ENCODE results near the gene MANSC1.
"Not testable (repeated sequence)": the region's sequence is repeated elsewhere in the genome, so short reads cannot be mapped to it uniquely, and the experiment has no call there.

Gene MANSC1

DNA sequence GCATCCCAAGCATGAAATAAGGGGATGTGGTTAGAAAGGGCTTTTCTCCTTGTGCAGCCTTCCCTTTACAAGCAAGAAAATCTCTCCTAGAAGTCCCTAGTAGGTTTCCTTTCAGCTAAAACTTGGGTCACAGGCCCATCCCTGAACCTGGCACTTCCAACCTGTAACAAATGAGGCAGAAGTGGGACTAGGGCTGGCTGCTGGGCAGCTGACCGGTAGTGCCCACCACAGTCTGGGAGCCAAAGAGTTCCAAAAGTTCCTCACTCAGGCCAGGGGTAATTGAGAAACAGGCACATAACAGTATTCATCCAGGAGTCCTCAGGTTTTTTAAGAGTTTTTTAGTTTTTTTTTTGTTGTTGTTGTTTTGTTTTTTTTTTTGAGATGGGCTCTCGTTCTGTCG, 23.8 kb downstream of the MANSC1 start:
- Histone ChIP-seq H3K4me1 (ENCODE audit: control insufficient read depth, insufficient read depth, low read length) (0 out of 2 replicates have a peak, but pooled peaks cover 1% of the 10 kb centered on the region), H3K36me3 (ENCODE audit: control insufficient read depth, insufficient read depth, low read length) (no peaks in the 10 kb centered on the region), H3K27me3 (ENCODE audit: control insufficient read depth, insufficient read depth, low read length) (no peaks in the 10 kb centered on the region), H3K27ac (ENCODE audit: low read length) (no peak overlapping the region), H3K9me3 (ENCODE audit: control insufficient read depth, insufficient read depth, low read length) (no peaks in the 10 kb centered on the region), H3K4me3 (ENCODE audit: low read length) (no peak overlapping the region)
- WGBS (ENCODE audit: insufficient coverage, insufficient read length), result no CpG with 5 or more reads among the region's 3 CpGs
- DNase-seq (ENCODE audit: low read depth, low spot score), result no peak

- Histone ChIP-seq H3K36me3 (ENCODE audit: control insufficient read depth, insufficient read depth, low read length) (no peaks in the 10 kb centered on the region), H3K9me3 (ENCODE audit: control insufficient read depth, insufficient read depth, low read length) (no peaks in the 10 kb centered on the region), H3K4me1 (ENCODE audit: control insufficient read depth, insufficient read depth, low read length) (no peaks in the 10 kb centered on the region), H3K27me3 (ENCODE audit: control insufficient read depth, insufficient read depth, low read length) (no peaks in the 10 kb centered on the region), H3K27ac (ENCODE audit: low read length) (no peak overlapping the region), H3K4me3 (ENCODE audit: low read length) (no peak overlapping the region)
- no peak for DNase-seq (ENCODE audit: low read depth, low spot score)
- WGBS (ENCODE audit: insufficient coverage, insufficient read length), result no CpG with 5 or more reads among the region's 9 CpGs
Observed at GRCh38 chr12:12323591-12323990, 26.5 kb downstream of the MANSC1 start.

GRCh38 chr12:12323118-12323517, 26.9 kb downstream of the MANSC1 start:
- WGBS (ENCODE audit: insufficient coverage, insufficient read length), result 91% methylated on average over 1 of the region's 4 CpGs
- Histone ChIP-seq H3K9me3 (ENCODE audit: control insufficient read depth, insufficient read depth, low read length) (no peaks in the 10 kb centered on the region), H3K4me1 (ENCODE audit: control insufficient read depth, insufficient read depth, low read length) (no peaks in the 10 kb centered on the region), H3K36me3 (ENCODE audit: control insufficient read depth, insufficient read depth, low read length) (no peaks in the 10 kb centered on the region), H3K4me3 (ENCODE audit: low read length) (no peak overlapping the region), H3K27me3 (ENCODE audit: control insufficient read depth, insufficient read depth, low read length) (no peaks in the 10 kb centered on the region), H3K27ac (ENCODE audit: low read length) (no peak overlapping the region)
- DNase-seq (ENCODE audit: low read depth, low spot score), result no peak

DNA sequence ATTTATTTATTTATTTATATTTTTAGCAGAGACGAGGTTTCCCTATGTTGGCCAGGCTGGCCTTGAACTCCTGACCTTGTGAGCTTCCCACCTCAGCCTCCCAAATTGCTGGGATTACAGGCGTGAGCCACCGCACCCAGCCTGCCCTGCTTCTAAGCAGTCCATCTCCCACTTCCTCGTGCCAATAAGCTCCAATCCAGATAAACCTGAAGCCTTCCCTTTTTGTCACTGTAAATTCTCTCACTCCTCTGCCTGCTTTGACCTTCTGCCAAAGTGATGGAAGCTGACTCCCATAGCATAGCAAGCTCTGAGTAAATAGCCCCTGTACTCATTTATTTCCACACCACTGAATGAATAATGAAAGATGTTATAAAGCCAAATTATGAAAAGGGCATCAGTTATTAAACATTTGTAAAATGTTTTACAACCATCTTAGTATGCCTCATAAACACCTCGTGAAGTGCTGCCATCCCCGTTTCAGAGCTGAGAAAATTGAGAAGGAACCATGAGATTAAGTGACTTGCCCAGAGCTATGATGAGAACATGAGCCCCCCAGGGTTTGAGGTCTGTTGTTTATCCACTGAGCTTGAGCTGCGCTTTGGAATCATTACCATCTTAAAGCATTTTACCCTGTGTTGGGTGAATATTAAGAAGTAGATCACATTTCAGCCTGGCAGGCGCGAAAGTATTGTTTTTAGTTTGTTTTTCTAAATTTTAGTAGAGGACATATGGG, 30.4 kb downstream of the MANSC1 start:
- Histone ChIP-seq H3K4me1 (ENCODE audit: control insufficient read depth, insufficient read depth, low read length) (no peaks in the 10 kb centered on the region), H3K27me3 (ENCODE audit: control insufficient read depth, insufficient read depth, low read length) (no peaks in the 10 kb centered on the region), H3K4me3 (ENCODE audit: low read length) (no peak overlapping the region), H3K9me3 (ENCODE audit: control insufficient read depth, insufficient read depth, low read length) (no peaks in the 10 kb centered on the region), H3K27ac (ENCODE audit: low read length) (no peak overlapping the region), H3K36me3 (ENCODE audit: control insufficient read depth, insufficient read depth, low read length) (no peaks in the 10 kb centered on the region)
- WGBS (ENCODE audit: insufficient coverage, insufficient read length), result no CpG with 5 or more reads among the region's 9 CpGs
- DNase-seq (ENCODE audit: low read depth, low spot score), result no peak

DNA sequence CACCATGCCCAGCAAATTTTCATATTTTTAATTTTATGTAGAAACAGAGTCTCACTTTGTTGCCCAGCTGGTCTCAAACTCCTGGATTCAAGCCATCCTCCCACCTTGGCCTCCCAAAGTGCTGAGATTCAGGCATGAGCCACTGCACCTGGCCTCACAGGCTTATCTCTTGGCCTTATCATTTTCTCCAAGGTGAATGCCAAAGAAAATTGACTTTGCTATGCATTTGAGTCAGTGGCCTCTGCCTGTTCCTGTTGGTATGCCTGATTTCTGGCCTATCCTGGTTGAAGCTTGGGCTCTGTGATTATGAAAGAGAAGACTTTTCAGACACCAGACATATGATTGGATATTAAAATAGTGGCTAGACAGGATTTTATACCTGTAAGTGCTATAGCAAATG, 34.2 kb downstream of the MANSC1 start:
- no peaks in the 10 kb centered on the region for H3K4me1 ChIP-seq (ENCODE audit: control insufficient read depth, insufficient read depth, low read length)
- H3K9me3 ChIP-seq (ENCODE audit: control insufficient read depth, insufficient read depth, low read length), result no peaks in the 10 kb centered on the region
- H3K36me3 ChIP-seq (ENCODE audit: control insufficient read depth, insufficient read depth, low read length), result no peaks in the 10 kb centered on the region
- DNase-seq (ENCODE audit: low read depth, low spot score), result no peak
- no peak overlapping the region for H3K4me3 ChIP-seq (ENCODE audit: low read length)
- no peaks in the 10 kb centered on the region for H3K27me3 ChIP-seq (ENCODE audit: control insufficient read depth, insufficient read depth, low read length)
- H3K27ac ChIP-seq (ENCODE audit: low read length), result no peak overlapping the region

GRCh38 chr12:12310695-12311094, 39.3 kb downstream of the MANSC1 start:
- not testable (repeated sequence) for DNase-seq (ENCODE audit: low read depth, low spot score); H3K36me3 ChIP-seq (ENCODE audit: control insufficient read depth, insufficient read depth, low read length); H3K4me1 ChIP-seq (ENCODE audit: control insufficient read depth, insufficient read depth, low read length); H3K9me3 ChIP-seq (ENCODE audit: control insufficient read depth, insufficient read depth, low read length); H3K4me3 ChIP-seq (ENCODE audit: low read length); H3K27me3 ChIP-seq (ENCODE audit: control insufficient read depth, insufficient read depth, low read length); H3K27ac ChIP-seq (ENCODE audit: low read length)
- no CpG with 5 or more reads among the region's 10 CpGs for whole genome bisulfite sequencing (ENCODE audit: insufficient coverage, insufficient read length)

GRCh38 chr12:12305568-12306300, 44.3 kb downstream of the MANSC1 start:
- Histone ChIP-seq H3K4me1 (ENCODE audit: control insufficient read depth, insufficient read depth, low read length) (no peaks in the 10 kb centered on the region), H3K27ac (ENCODE audit: low read length) (no peak overlapping the region), H3K36me3 (ENCODE audit: control insufficient read depth, insufficient read depth, low read length) (no peaks in the 10 kb centered on the region), H3K4me3 (ENCODE audit: low read length) (no peak overlapping the region), H3K27me3 (ENCODE audit: control insufficient read depth, insufficient read depth, low read length) (no peaks in the 10 kb centered on the region), H3K9me3 (ENCODE audit: control insufficient read depth, insufficient read depth, low read length) (no peaks in the 10 kb centered on the region)
- DNase-seq (ENCODE audit: low read depth, low spot score), result no peak
- no CpG with 5 or more reads among the region's 7 CpGs for WGBS (ENCODE audit: insufficient coverage, insufficient read length)

GRCh38 chr12:12302976-12303375, 47.1 kb downstream of the MANSC1 start:
- no peaks in the 10 kb centered on the region for H3K27me3 ChIP-seq (ENCODE audit: control insufficient read depth, insufficient read depth, low read length)
- H3K9me3 ChIP-seq (ENCODE audit: control insufficient read depth, insufficient read depth, low read length), result no peaks in the 10 kb centered on the region
- no peaks in the 10 kb centered on the region for H3K4me1 ChIP-seq (ENCODE audit: control insufficient read depth, insufficient read depth, low read length)
- H3K4me3 ChIP-seq (ENCODE audit: low read length), result no peak overlapping the region
- DNase-seq (ENCODE audit: low read depth, low spot score), result no peak
- H3K27ac ChIP-seq (ENCODE audit: low read length), result no peak overlapping the region
- no CpG with 5 or more reads among the region's 2 CpGs for WGBS (ENCODE audit: insufficient coverage, insufficient read length)
- no peaks in the 10 kb centered on the region for H3K36me3 ChIP-seq (ENCODE audit: control insufficient read depth, insufficient read depth, low read length)

DNA sequence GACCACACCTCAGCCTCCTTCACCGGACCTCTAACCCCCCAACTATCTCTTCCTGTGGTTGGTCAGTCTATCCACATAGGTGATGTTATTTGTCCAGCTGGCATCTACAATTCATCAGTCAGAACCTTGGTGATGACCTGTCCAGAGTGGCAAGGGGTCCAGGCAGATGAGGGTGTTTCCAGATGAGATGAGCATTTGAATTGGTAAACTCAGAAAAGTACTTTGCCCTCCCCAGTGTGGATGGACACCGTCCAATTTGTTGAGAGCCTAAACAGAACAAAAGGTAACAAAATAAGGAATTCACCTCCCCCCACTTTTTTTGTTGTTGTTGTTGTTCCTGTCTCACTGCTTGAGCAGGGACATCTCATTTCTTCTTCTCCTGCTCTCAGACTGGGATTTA, 48.9 kb downstream of the MANSC1 start:
- Histone ChIP-seq H3K4me3 (ENCODE audit: low read length) (no peak overlapping the region), H3K27me3 (ENCODE audit: control insufficient read depth, insufficient read depth, low read length) (no peaks in the 10 kb centered on the region), H3K9me3 (ENCODE audit: control insufficient read depth, insufficient read depth, low read length) (no peaks in the 10 kb centered on the region), H3K36me3 (ENCODE audit: control insufficient read depth, insufficient read depth, low read length) (no peaks in the 10 kb centered on the region), H3K27ac (ENCODE audit: low read length) (no peak overlapping the region), H3K4me1 (ENCODE audit: control insufficient read depth, insufficient read depth, low read length) (no peaks in the 10 kb centered on the region)
- no peak for DNase-seq (ENCODE audit: low read depth, low spot score)
- whole genome bisulfite sequencing (ENCODE audit: insufficient coverage, insufficient read length), result no CpG with 5 or more reads among the region's 2 CpGs

DNA sequence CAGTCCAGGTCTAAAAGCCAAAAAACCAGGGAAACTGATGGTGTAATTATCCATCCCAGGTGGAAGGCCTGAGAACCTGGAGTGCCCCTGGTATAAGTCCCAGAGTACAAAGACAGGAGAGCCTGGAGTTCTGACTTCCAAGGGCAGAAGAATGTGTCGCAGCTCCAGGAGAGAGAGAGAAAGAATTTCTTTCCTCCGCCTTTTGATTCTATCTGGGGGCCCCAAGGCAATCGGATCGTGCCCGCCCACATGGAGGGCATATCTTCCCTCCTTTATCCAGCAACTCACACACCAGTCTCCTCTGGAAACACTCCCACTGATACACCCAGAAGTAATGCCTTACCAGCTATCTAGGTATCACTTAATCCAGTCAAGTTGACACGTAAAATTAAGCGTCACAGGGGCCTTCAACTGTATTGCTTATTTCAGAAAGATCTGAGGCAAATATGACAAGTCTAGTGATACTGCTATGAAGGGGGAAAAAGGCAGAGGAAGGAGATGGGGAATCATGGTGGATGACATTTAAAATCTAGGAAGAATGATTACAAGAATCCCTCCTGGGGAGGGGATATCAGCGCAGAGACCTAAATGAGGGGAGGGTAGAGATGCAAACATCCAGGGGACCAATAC, 52.7 kb downstream of the MANSC1 start:
- Histone ChIP-seq H3K4me3 (ENCODE audit: low read length) (no peak overlapping the region), H3K4me1 (ENCODE audit: control insufficient read depth, insufficient read depth, low read length) (no peaks in the 10 kb centered on the region), H3K9me3 (ENCODE audit: control insufficient read depth, insufficient read depth, low read length) (no peaks in the 10 kb centered on the region), H3K27ac (ENCODE audit: low read length) (no peak overlapping the region), H3K36me3 (ENCODE audit: control insufficient read depth, insufficient read depth, low read length) (no peaks in the 10 kb centered on the region), H3K27me3 (ENCODE audit: control insufficient read depth, insufficient read depth, low read length) (no peaks in the 10 kb centered on the region)
- no CpG with 5 or more reads among the region's 8 CpGs for WGBS (ENCODE audit: insufficient coverage, insufficient read length)
- no peak for DNase-seq (ENCODE audit: low read depth, low spot score)

Data from iPS DF 6.9 (cell line).